Gastrocnemius medialis (tissue), 4 donors: ENCODE results near the gene B3GALT5. TPM values are rescaled to one million over a fixed set of nuclear protein-coding genes. Genes with fewer than 3 reads are reported as not detected.

Experiments used
- ATAC-seq, 2 donors: fragments of 150-250 bp; one replicate each; pipeline ENCODE4 v1.9.1; 2016
- DNase-seq, 2 donors: peaks; one replicate each; pipeline ENCODE4 v3.0.0-alpha.2; 2019
- H3K27ac ChIP-seq, 4 donors: fragments of 200-600 bp; sonication (generic); 1 replicate in 1 of 4; 2 replicates in 3 of 4; pipeline ENCODE4 v1.5.1; 2016 to 2018; ENCODE audit warnings: mild to moderate bottlenecking in 2 of 4, moderate library complexity in 1 of 4
- H3K27me3 ChIP-seq, 3 donors: fragments of 200-600 bp; sonication (generic) in 2 of 3; 1 replicate in 1 of 3; 2 replicates in 2 of 3; pipeline versions ENCODE4 v1.5.1 to v1.6.0; 2016 to 2019; ENCODE audit warnings: mild to moderate bottlenecking in 1 of 3, moderate library complexity in 1 of 3
- H3K36me3 ChIP-seq, 2 donors: fragments of 200-600 bp; sonication (generic) in 1 of 2; one replicate each; pipeline ENCODE4 v1.5.1; 2017 to 2018
- H3K4me1 ChIP-seq, 2 donors: fragments of 200-600 bp; sonication (generic) in 1 of 2; one replicate each; pipeline ENCODE4 v1.5.1; 2016 to 2017; ENCODE audit warnings: mild to moderate bottlenecking in 2 of 2
- H3K4me3 ChIP-seq, 4 donors: fragments of 200-600 bp; sonication (generic) in 3 of 4; 1 replicate in 1 of 4; 2 replicates in 3 of 4; pipeline ENCODE4 v1.5.1; 2016 to 2019; ENCODE audit warnings: mild to moderate bottlenecking in 2 of 4
- H3K9me3 ChIP-seq, 3 donors: fragments of 200-600 bp; sonication (generic) in 2 of 3; 1 replicate in 1 of 3; 2 replicates in 2 of 3; pipeline ENCODE4 v1.5.1; 2016 to 2019
- POLR2A ChIP-seq, 2 donors: fragments of 450-650 bp; IDR thresholded peaks; one replicate each; pipeline ENCODE4 v1.6.1; 2017; ENCODE audit warnings: antibody characterized with exemption in 2 of 2, mild to moderate bottlenecking in 2 of 2, moderate library complexity in 2 of 2
- in situ Hi-C, 4 donors: fragments of 200-750 bp; cut with MboI; loops; one replicate each; pipeline versions ENCODE4 v1.15.0 to v1.8.0; 2017; ENCODE audit warnings: low sequenced_read_pairs in 4 of 4
- intact Hi-C: fragments of 100-400 bp; cut with DNase I; formaldehyde crosslinking; loops from one replicate; pipeline ENCODE4 v1.15.1; 2023; ENCODE audit warnings: low total_unique reads
- total RNA-seq, 4 donors: library from RNA; depleted of rRNA; stranded (reverse); fragments of >200 nt; gene quantifications; one replicate each; pipeline versions ENCODE4 v1.1.0 to v1.2.3, GENCODE V29; 2016
- TF ChIP-seq, protein P1 (sequence below), 5 experiments: fragments of 450-650 bp in 3 of 5; fragments of 200-600 bp in 2 of 5; sonication (generic) in 2 of 5; IDR thresholded peaks in 4 of 5; conservative IDR thresholded peaks in 1 of 5; 1 replicate in 4 of 5; 2 replicates in 1 of 5; pipeline ENCODE4 v1.5.1; 2016 to 2019; ENCODE audit warnings: antibody characterized with exemption in 5 of 5, mild to moderate bottlenecking in 3 of 5, moderate library complexity in 3 of 5

Gene B3GALT5
- total RNA-seq, 4 donors from 2014 or later = 0.02 to 1.3 TPM; not detected in 2

GRCh38 chr21:39593522-39593921 lies 19.2 kb upstream of the B3GALT5 start:
- H3K9me3 ChIP-seq = no peaks in the 10 kb centered on the region
- no peaks in the 10 kb centered on the region for H3K4me1 ChIP-seq
- H3K36me3 ChIP-seq = no peaks in the 10 kb centered on the region
- in situ Hi-C loops = no loop called here
- no peaks in the 10 kb centered on the region for H3K27me3 ChIP-seq
- TF ChIP-seq POLR2A (IDR thresholded peaks at IDR 0.05) = no peak
- TF ChIP-seq, protein P1, sequence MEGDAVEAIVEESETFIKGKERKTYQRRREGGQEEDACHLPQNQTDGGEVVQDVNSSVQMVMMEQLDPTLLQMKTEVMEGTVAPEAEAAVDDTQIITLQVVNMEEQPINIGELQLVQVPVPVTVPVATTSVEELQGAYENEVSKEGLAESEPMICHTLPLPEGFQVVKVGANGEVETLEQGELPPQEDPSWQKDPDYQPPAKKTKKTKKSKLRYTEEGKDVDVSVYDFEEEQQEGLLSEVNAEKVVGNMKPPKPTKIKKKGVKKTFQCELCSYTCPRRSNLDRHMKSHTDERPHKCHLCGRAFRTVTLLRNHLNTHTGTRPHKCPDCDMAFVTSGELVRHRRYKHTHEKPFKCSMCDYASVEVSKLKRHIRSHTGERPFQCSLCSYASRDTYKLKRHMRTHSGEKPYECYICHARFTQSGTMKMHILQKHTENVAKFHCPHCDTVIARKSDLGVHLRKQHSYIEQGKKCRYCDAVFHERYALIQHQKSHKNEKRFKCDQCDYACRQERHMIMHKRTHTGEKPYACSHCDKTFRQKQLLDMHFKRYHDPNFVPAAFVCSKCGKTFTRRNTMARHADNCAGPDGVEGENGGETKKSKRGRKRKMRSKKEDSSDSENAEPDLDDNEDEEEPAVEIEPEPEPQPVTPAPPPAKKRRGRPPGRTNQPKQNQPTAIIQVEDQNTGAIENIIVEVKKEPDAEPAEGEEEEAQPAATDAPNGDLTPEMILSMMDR (IDR thresholded peaks at IDR 0.05 in 4 of 5, conservative IDR thresholded peaks at IDR 0.05 in 1 of 5) = no peak
- ATAC-seq (no peak), DNase-seq (no peak)
- H3K27ac ChIP-seq = no peak overlapping the region
- intact Hi-C loops = no loop called here
- no peak overlapping the region for H3K4me3 ChIP-seq

DNA sequence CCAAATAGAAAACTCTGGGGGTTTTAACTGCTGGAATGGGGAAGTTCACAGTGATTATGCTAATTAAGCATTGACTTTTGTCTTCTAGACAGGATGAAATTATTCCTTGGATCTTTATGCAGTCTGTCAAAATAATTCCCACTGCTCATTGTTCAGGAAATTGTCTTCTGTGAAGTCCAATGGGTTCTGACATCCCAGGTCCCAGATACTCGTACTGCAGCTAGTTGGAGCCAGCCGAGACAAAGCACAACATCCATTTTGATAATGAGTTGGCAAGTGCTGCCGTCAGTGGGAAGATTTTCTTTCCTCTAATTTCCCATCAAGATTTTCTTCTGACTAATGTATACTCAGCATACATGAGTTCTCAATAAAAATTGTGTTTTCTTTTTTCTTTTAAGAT lies 17.3 kb upstream of the B3GALT5 start:
- intact Hi-C loops = no loop called here
- no peak for ATAC-seq
- no peak for DNase-seq

DNA sequence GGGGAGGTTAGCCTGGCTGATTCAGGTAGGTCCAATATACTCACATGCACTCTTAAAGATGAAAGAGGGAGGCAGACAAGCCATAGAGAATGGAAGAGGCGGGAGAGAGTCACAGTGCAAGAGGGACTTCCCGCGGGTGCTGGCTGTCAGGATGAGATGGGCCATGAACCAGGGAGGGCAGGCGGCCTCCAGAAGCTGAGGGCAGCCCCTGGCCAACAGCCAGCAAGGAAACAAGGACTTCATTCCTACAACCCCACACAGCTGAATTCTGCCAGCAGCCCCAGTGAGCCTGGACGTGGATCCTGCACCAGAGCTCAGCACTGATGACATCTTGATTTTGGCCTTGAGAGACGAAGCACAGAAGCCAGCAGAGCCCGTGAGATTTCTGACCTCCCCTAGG lies 15.1 kb upstream of the B3GALT5 start:
- in situ Hi-C loops (no loop called here), intact Hi-C loops (no loop called here)
- DNase-seq = no peak
- Histone ChIP-seq H3K4me3 (no peak overlapping the region), H3K9me3 (no peaks in the 10 kb centered on the region), H3K4me1 (no peaks in the 10 kb centered on the region), H3K36me3 (no peaks in the 10 kb centered on the region), H3K27me3 (no peaks in the 10 kb centered on the region), H3K27ac (no peak overlapping the region)
- ATAC-seq = no peak
- TF ChIP-seq, protein P1 (IDR thresholded peaks at IDR 0.05 in 4 of 5, conservative IDR thresholded peaks at IDR 0.05 in 1 of 5) = no peak

More for the DNA sequence above, 17.3 kb upstream of the B3GALT5 start:
- no peaks in the 10 kb centered on the region for H3K27me3 ChIP-seq
- TF ChIP-seq POLR2A (IDR thresholded peaks at IDR 0.05) = no peak
- TF ChIP-seq, protein P1 (IDR thresholded peaks at IDR 0.05 in 4 of 5, conservative IDR thresholded peaks at IDR 0.05 in 1 of 5) = no peak
- no peak overlapping the region for H3K4me3 ChIP-seq
- no peak overlapping the region for H3K27ac ChIP-seq
- no peaks in the 10 kb centered on the region for H3K4me1 ChIP-seq
- H3K36me3 ChIP-seq = no peaks in the 10 kb centered on the region
- H3K9me3 ChIP-seq = no peaks in the 10 kb centered on the region
- in situ Hi-C loops = no loop called here

GRCh38 chr21:39599191-39599970 lies 13.4 kb upstream of the B3GALT5 start:
- TF ChIP-seq, protein P1 (IDR thresholded peaks at IDR 0.05 in 4 of 5, conservative IDR thresholded peaks at IDR 0.05 in 1 of 5) = no peak
- no peak for TF ChIP-seq POLR2A (IDR thresholded peaks at IDR 0.05)
- DNase-seq = no peak
- in situ Hi-C loops = no loop called here
- H3K4me1 ChIP-seq = no peaks in the 10 kb centered on the region
- no peaks in the 10 kb centered on the region for H3K9me3 ChIP-seq
- intact Hi-C loops = no loop called here
- no peaks in the 10 kb centered on the region for H3K36me3 ChIP-seq
- no peak overlapping the region for H3K27ac ChIP-seq
- no peaks in the 10 kb centered on the region for H3K27me3 ChIP-seq
- no peak overlapping the region for H3K4me3 ChIP-seq
- no peak for ATAC-seq
